IMR-90 (cell line): ENCODE results near the gene HEBP1. TPM values are rescaled to one million over a fixed set of nuclear protein-coding genes. Genes with fewer than 3 reads are reported as not detected.

Experiments used
- ATAC-seq: fragments of 200-7000 bp; cut with Tn5 transposase; 2 replicates; pipeline ENCODE4 v1.9.1; 2020; ENCODE audit warnings: low read depth, mild to moderate bottlenecking, moderate library complexity
- BruUV-seq: library from RNA; stranded (reverse); fragments of 400-500 nt; replicated peaks from 2 replicates; lab custom pipeline; 2021; lab: Mats Ljungman, UMichigan
- CTCF ChIA-PET: fragments of 300-600 bp; formaldehyde crosslinking; extraction: SDS; loops from one replicate; lab custom pipeline; 2021; ENCODE audit warnings: antibody characterized with exemption; lab: Yijun Ruan, JAX
- POLR2A ChIA-PET: fragments of 300-600 bp; sonication (Branson Sonifier 250); formaldehyde crosslinking; loops from one replicate; lab custom pipeline; 2022; ENCODE audit warnings: antibody characterized with exemption; ENCODE audit not compliant: unreplicated experiment; lab: Charles Lee
- DNase-seq: peaks from one replicate; pipeline ENCODE4 v3.0.0; 2013
- H2AFZ ChIP-seq: replicated peaks from 2 replicates; pipeline ENCODE3; 2013; ENCODE audit warnings: low read length, mild to moderate bottlenecking; ENCODE audit not compliant: poor library complexity
- H2AK5ac ChIP-seq: 2 replicates; pipeline ENCODE4 v1.6.1; 2013; ENCODE audit warnings: low read depth, low read length, inconsistent platforms
- H2AK9ac ChIP-seq: replicated peaks from 2 replicates; pipeline ENCODE3; 2013; ENCODE audit warnings: mild to moderate bottlenecking, low read depth, low read length, moderate library complexity; ENCODE audit not compliant: poor library complexity
- H2BK120ac ChIP-seq: 2 replicates; pipeline ENCODE4 v1.6.1; 2013; ENCODE audit warnings: low read depth, low read length, inconsistent platforms
- H2BK15ac ChIP-seq: 3 replicates; pipeline ENCODE4 v1.6.1; 2013; ENCODE audit warnings: low read depth, low read length, inconsistent platforms
- H2BK20ac ChIP-seq: 2 replicates; pipeline ENCODE4 v1.6.1; 2013; ENCODE audit warnings: low read depth, mild to moderate bottlenecking, inconsistent platforms, low read length, moderate library complexity
- H2BK5ac ChIP-seq: 2 replicates; pipeline ENCODE4 v1.6.1; 2013; ENCODE audit warnings: mild to moderate bottlenecking, low read depth, low read length, inconsistent platforms; ENCODE audit not compliant: poor library complexity, severe bottlenecking
- H3K14ac ChIP-seq: replicated peaks from 2 replicates; pipeline ENCODE4 v1.6.1; 2013; ENCODE audit warnings: low read depth, low read length, inconsistent platforms
- H3K18ac ChIP-seq: 2 replicates; pipeline ENCODE4 v1.6.1; 2013; ENCODE audit warnings: low read depth, low read length, control low read depth
- H3K23ac ChIP-seq: 2 replicates; pipeline ENCODE4 v1.6.1; 2013; ENCODE audit warnings: low read depth, low read length, inconsistent platforms
- H3K27ac ChIP-seq: 2 replicates; pipeline ENCODE4 v1.5.1; 2013; ENCODE audit warnings: mild to moderate bottlenecking, control low read depth, low read length; ENCODE audit not compliant: insufficient read depth
- H3K27me3 ChIP-seq: 2 replicates; pipeline ENCODE4 v1.6.1; 2013; ENCODE audit warnings: low read length; ENCODE audit not compliant: control insufficient read depth, insufficient read depth
- H3K36me3 ChIP-seq: 2 replicates; pipeline ENCODE4 v1.6.1; 2013; ENCODE audit warnings: low read length, mixed read lengths; ENCODE audit not compliant: control insufficient read depth, insufficient read depth
- H3K4ac ChIP-seq: 2 replicates; pipeline ENCODE4 v1.6.1; 2013; ENCODE audit warnings: low read depth, low read length, inconsistent platforms
- H3K4me1 ChIP-seq: 2 replicates; pipeline ENCODE4 v1.6.1; 2013; ENCODE audit warnings: low read length, mixed read lengths; ENCODE audit not compliant: control insufficient read depth, insufficient read depth
- H3K4me2 ChIP-seq: 2 replicates; pipeline ENCODE4 v1.6.1; 2013; ENCODE audit warnings: low read depth, mild to moderate bottlenecking, control low read depth, low read length, moderate library complexity
- H3K4me3 ChIP-seq: 2 replicates; pipeline ENCODE4 v1.5.1; 2013; ENCODE audit warnings: low read depth, mild to moderate bottlenecking, control low read depth, low read length, moderate library complexity; ENCODE audit not compliant: insufficient read depth
- H3K56ac ChIP-seq: 2 replicates; pipeline ENCODE4 v1.6.1; 2013; ENCODE audit warnings: low read length, inconsistent platforms; ENCODE audit not compliant: insufficient read depth; ENCODE audit errors: extremely low read depth
- H3K79me1 ChIP-seq, 2 experiments: 2 replicates each; pipeline ENCODE4 v1.6.1; 2013; ENCODE audit warnings: low read length in 2 of 2, inconsistent platforms in 1 of 2, low read depth in 1 of 2
- H3K9ac ChIP-seq: 2 replicates; pipeline ENCODE4 v1.6.1; 2013; ENCODE audit warnings: low read depth, low read length, control low read depth
- H3K9me1 ChIP-seq: 2 replicates; pipeline ENCODE4 v1.6.1; 2013; ENCODE audit warnings: low read length, inconsistent platforms; ENCODE audit not compliant: insufficient read depth
- H3K9me3 ChIP-seq: 2 replicates; pipeline ENCODE4 v1.6.1; 2013; ENCODE audit warnings: low read length; ENCODE audit not compliant: control insufficient read depth, insufficient read depth
- H4K20me1 ChIP-seq: 2 replicates; pipeline ENCODE4 v1.6.1; 2013; ENCODE audit warnings: low read length, inconsistent platforms; ENCODE audit not compliant: insufficient read depth
- H4K5ac ChIP-seq: 2 replicates; pipeline ENCODE4 v1.6.1; 2013; ENCODE audit warnings: mild to moderate bottlenecking, low read depth, low read length, control low read depth
- H4K8ac ChIP-seq, 2 experiments: 2 replicates each; pipeline ENCODE4 v1.6.1; 2013; ENCODE audit warnings: low read depth in 2 of 2, low read length in 2 of 2, control low read depth in 1 of 2, inconsistent platforms in 1 of 2
- H4K91ac ChIP-seq: 2 replicates; pipeline ENCODE4 v1.6.1; 2013; ENCODE audit warnings: low read depth, low read length, inconsistent platforms; ENCODE audit not compliant: insufficient read depth
- CEBPB ChIP-seq: IDR thresholded peaks from 2 replicates; pipeline ENCODE4 v1.6.1; 2012; ENCODE audit warnings: low read depth, low read length, improper control_type of control experiment
- CTCF ChIP-seq: conservative IDR thresholded peaks from 2 replicates; pipeline ENCODE4 v1.5.1; 2012; ENCODE audit warnings: mild to moderate bottlenecking, low read depth, low read length, improper control_type of control experiment
- ELK1 ChIP-seq: fragments of 150-350 bp; IDR thresholded peaks from 2 replicates; pipeline ENCODE4 v1.6.1; 2016; ENCODE audit warnings: low read depth, mild to moderate bottlenecking, low read length, moderate library complexity, borderline replicate concordance
- FOS ChIP-seq: fragments of 150-350 bp; IDR thresholded peaks from 2 replicates; pipeline ENCODE4 v1.6.1; 2016; ENCODE audit warnings: low read depth, low read length
- MXI1 ChIP-seq: IDR thresholded peaks from 2 replicates; pipeline ENCODE4 v1.6.1; 2012; ENCODE audit warnings: low read depth, mild to moderate bottlenecking, low read length, moderate library complexity, borderline replicate concordance
- RFX5 ChIP-seq: IDR thresholded peaks from 2 replicates; pipeline ENCODE4 v1.8.0; 2012; ENCODE audit warnings: low read depth, mild to moderate bottlenecking, low read length, moderate library complexity
- WGBS, 2 experiments: methylation state at CpG; one replicate each; pipeline versions ENCODE4 v1.1.5 to v1.1.7; 2013; ENCODE audit warnings: missing lambda C conversion rate in 2 of 2; ENCODE audit not compliant: insufficient read length in 1 of 2; ENCODE audit errors: extremely low coverage in 2 of 2; 5-methylcytosine and 5-hydroxymethylcytosine counted together
- dilution Hi-C: fragments of 300-500 bp; cut with HindIII; formaldehyde crosslinking; loops from one replicate; pipeline ENCODE4 v1.14.3; 2018; ENCODE audit warnings: low sequenced_read_pairs; ENCODE audit not compliant: unreplicated experiment
- in situ Hi-C: fragments of 300-500 bp; cut with MboI; formaldehyde crosslinking; loops from 3 replicates; pipeline ENCODE4 v1.14.3; 2019; ENCODE audit warnings: low sequenced_read_pairs, inconsistent platforms, mixed read lengths
- intact Hi-C: fragments of 100-400 bp; cut with micrococcal nuclease; formaldehyde crosslinking; loops from 2 replicates; pipeline ENCODE4 v1.10.0; 2022
- polyA plus RNA-seq, 3 experiments: library from polyadenylated mRNA; depleted of rRNA; stranded (reverse); fragments of >200 nt; gene quantifications; 2 replicates each; pipeline ENCODE4 v1.2.3, GENCODE V29; 2012; ENCODE audit warnings: low replicate concordance in 1 of 3
- total RNA-seq: library from RNA; depleted of rRNA; stranded (reverse); fragments of >200 nt; gene quantifications from 2 replicates; pipeline ENCODE4 v1.2.3, GENCODE V29; 2012

Gene HEBP1
- total and polyA plus RNA-seq, 2 of the 4 experiments (the other 2 are of a cell fraction) = 18.8 to 49.2 TPM

DNA sequence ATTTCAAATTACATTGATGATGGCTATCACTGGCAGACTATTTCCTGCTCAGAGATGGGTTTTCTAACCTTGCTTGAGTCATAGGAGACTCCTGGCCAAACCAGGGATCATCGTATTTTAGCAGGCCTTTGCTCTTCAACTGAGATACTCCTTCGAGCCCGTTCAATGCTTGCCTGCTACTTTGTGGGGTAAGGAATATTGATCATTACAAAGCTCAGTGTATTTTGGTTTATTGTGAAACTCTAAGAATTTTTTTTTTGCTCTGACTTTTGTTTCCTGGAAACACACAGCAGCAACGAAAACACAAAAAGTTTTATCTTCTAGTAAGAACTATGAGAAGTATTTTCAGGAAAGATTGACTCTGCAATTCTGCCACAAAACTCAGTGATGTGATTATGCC, 52.2 kb downstream of the HEBP1 start:
- BruUV-seq = no TSS peak
- TF ChIP-seq CEBPB (no peak), ELK1 (no peak), RFX5 (no peak), CTCF (no peak), FOS (no peak), MXI1 (no peak)
- Histone ChIP-seq H3K27ac (no peak overlapping the region), H3K36me3 (peaks cover 2% of the 10 kb centered on the region), H3K9ac (no peak overlapping the region), H3K18ac (no peak overlapping the region), H3K79me1 (no peaks in the 10 kb centered on the region), H2BK5ac (no peak overlapping the region), H3K4me3 (no peak overlapping the region), H4K91ac (no peak overlapping the region), H4K8ac (no peak overlapping the region), H3K4me1 (peaks cover 2% of the 10 kb centered on the region; the same call in 1 of the 2 replicates), H2BK120ac (no peak overlapping the region), H2AK5ac (no peak overlapping the region), H3K9me1 (0 out of 2 replicates have a peak, but pooled peaks cover 6% of the 10 kb centered on the region), H4K5ac (no peak overlapping the region), H2BK15ac (no peak overlapping the region), H3K23ac (no peak overlapping the region), H3K56ac (no peak overlapping the region), H3K14ac (no peak overlapping the region), H3K4ac (no peak overlapping the region), H3K9me3 (no peaks in the 10 kb centered on the region), H2AK9ac (no peak overlapping the region), H2AFZ (no peak overlapping the region), H3K4me2 (no peak overlapping the region), H4K20me1 (no peaks in the 10 kb centered on the region), H2BK20ac (no peak overlapping the region), H3K27me3 (no peaks in the 10 kb centered on the region)
- DNase-seq (no peak), ATAC-seq (no peak)
- intact Hi-C loops (no loop called here), dilution Hi-C loops (no loop called here), in situ Hi-C loops (no loop called here)
- ChIA-PET CTCF (no interaction called here), POLR2A (no interaction called here)
- no CpG with 5 or more reads among the region's 4 CpGs for WGBS, 2 experiments
